Small intestine (tissue), 7 donors: ENCODE measurements around the gene ROM1. TPM values are rescaled to one million over a fixed set of nuclear protein-coding genes. Genes with fewer than 3 reads are reported as not detected.
"Not testable (repeated sequence)": the region's sequence is repeated elsewhere in the genome, so short reads cannot be mapped to it uniquely, and the experiment has no call there.

Experiments used
- DNase-seq, 2 donors: peaks; one replicate each; pipeline versions ENCODE4 v3.0.0 to v3.0.0-alpha.2; 2013
- FAIRE-seq: peaks from 2 replicates; lab custom pipeline; 2012; peaks lifted over from hg19 to GRCh38; lab: Jason Lieb, UNC
- H3K27ac ChIP-seq, 3 donors: one replicate each; pipeline ENCODE4 v1.5.1; 2013; ENCODE audit warnings: low read length in 2 of 3, mild to moderate bottlenecking in 2 of 3, control low read depth in 1 of 3, inconsistent platforms in 1 of 3, low read depth in 1 of 3, moderate library complexity in 1 of 3
- H3K27me3 ChIP-seq, 3 donors: one replicate each; pipeline ENCODE4 v1.6.1; 2013; ENCODE audit warnings: low read length in 3 of 3, inconsistent platforms in 1 of 3; ENCODE audit not compliant: control insufficient read depth in 3 of 3, insufficient read depth in 3 of 3
- H3K36me3 ChIP-seq, 3 donors: one replicate each; pipeline ENCODE4 v1.6.1; 2013; ENCODE audit warnings: low read length in 3 of 3, inconsistent platforms in 1 of 3, low read depth in 1 of 3, mild to moderate bottlenecking in 1 of 3, moderate library complexity in 1 of 3; ENCODE audit not compliant: control insufficient read depth in 3 of 3, insufficient read depth in 2 of 3
- H3K4me1 ChIP-seq, 3 donors: one replicate each; pipeline ENCODE4 v1.6.1; 2013; ENCODE audit warnings: low read length in 2 of 3, inconsistent platforms in 1 of 3, low read depth in 1 of 3, mild to moderate bottlenecking in 1 of 3, moderate library complexity in 1 of 3; ENCODE audit not compliant: control insufficient read depth in 3 of 3, insufficient read depth in 2 of 3
- H3K4me3 ChIP-seq, 3 donors: one replicate each; pipeline ENCODE4 v1.5.1; 2013; ENCODE audit warnings: low read length in 3 of 3, control low read depth in 1 of 3, inconsistent platforms in 1 of 3, low read depth in 1 of 3, mild to moderate bottlenecking in 1 of 3, moderate library complexity in 1 of 3
- H3K9me3 ChIP-seq, 2 donors: one replicate each; pipeline ENCODE4 v1.6.1; 2013; ENCODE audit warnings: low read depth in 1 of 2, low read length in 1 of 2; ENCODE audit not compliant: control insufficient read depth in 2 of 2, insufficient read depth in 1 of 2
- WGBS, 3 donors: extraction: QIAGEN DNeasy Blood & Tissue Kit; methylation state at CpG; one replicate each; pipeline ENCODE4 v1.1.7; 2013; 5-methylcytosine and 5-hydroxymethylcytosine counted together
- polyA plus RNA-seq, 4 donors: library from polyadenylated mRNA; stranded (reverse) in 3 of 4; unstranded in 1 of 4; fragments of 200-250 nt in 3 of 4; fragments of 120-200 nt in 1 of 4; gene quantifications; one replicate each; pipeline versions ENCODE4 v1.2.1 to v1.2.3, GENCODE V29; 2013
- donor health status: healthy with polysubstance abuse.
- donor health status: control.
- donor health status: control.
- donor health status: Bipolar disorder and iron deficiency.
- donor health status: healthy.

Gene ROM1
- polyA plus RNA-seq, 4 donors: 0.54 to 8.4 (median 3.6) TPM

DNA sequence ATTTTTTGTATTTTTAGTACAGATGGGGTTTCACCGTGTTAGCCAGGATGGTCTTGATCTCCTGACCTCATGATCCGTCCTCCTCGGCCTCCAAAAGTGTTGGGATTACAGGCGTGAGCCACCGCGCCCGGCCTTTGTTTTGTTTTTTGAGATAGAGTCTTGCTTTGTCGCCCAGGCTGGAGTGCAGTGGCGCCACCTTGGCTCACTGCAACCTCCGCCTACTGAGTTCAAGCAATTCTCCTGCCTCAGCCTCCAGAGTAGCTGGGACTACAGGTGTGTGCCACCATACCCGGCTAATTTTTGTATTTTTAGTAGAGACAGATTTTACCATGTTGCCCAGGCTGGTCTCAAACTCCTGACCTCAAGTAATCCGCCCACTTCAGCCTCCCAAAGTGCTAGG lies 37.2 kb downstream of the ROM1 start:
- H3K36me3 ChIP-seq: peaks cover 0 to 31% (median 3%) of the 10 kb centered on the region in 3 donors
- FAIRE-seq, H3K27ac ChIP-seq, H3K27me3 ChIP-seq, H3K9me3 ChIP-seq, DNase-seq, H3K4me1 ChIP-seq, H3K4me3 ChIP-seq: not testable (repeated sequence)
- WGBS, 3 donors: 92 to 94% (median 92%) methylated on average over 12 of the region's 12 CpGs

DNA sequence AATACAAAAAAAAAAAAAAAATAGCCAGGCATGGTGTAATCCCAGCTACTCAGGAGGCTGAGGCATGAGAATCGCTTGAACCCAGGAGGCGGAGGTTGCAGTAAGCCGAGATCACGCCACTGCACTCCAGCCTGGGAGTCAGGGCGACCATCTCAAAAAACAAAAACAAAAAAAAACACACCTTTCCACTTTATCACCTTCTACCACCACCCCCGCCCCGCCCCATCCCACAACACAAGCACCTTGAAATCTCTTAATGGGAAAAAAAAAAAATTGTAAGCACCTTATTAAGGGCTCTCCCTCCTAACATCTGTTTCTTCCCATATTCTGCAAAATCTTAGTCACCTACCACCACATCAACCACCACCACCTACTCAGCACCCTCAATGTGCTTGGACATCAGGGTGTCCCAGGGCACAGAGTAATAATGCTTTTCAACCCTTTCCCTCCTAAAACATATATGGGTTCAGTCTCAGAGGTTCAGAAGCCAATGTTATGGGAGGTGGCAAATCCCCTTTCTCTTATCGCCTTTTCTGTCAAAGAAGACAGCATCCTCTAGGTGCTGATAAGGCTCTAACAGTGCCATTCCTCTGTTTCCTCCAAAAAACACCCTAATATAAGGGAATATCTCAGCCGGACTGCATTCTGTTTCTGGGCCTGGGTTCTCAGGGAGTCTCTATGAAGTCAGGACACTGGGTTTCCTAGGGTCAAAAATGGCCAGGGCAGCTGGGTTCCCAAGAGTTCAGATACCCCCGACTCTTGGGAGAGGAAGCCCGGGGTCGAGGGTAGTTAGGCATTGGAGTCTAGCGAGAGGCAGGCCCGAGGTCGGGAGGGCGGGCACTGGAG lies 39.3 kb downstream of the ROM1 start:
- Histone ChIP-seq H3K36me3 (peaks cover 0 to 26% (median 3%) of the 10 kb centered on the region in 3 donors), H3K4me3 (peak overlapping the region; percentile 71 to 94 (median 91)), H3K9me3 (no peaks in the 10 kb centered on the region), H3K27ac (peak overlapping the region; percentile 70 to 93 (median 86)), H3K27me3 (no peaks in the 10 kb centered on the region), H3K4me1 (peaks cover 0 to under 1% (median 0%) of the 10 kb centered on the region in 3 donors)
- FAIRE-seq (no peak), DNase-seq (no peak)
- 17 to 32% (median 21%) methylated on average over 16 of the region's 16 CpGs for WGBS, 3 donors

DNA sequence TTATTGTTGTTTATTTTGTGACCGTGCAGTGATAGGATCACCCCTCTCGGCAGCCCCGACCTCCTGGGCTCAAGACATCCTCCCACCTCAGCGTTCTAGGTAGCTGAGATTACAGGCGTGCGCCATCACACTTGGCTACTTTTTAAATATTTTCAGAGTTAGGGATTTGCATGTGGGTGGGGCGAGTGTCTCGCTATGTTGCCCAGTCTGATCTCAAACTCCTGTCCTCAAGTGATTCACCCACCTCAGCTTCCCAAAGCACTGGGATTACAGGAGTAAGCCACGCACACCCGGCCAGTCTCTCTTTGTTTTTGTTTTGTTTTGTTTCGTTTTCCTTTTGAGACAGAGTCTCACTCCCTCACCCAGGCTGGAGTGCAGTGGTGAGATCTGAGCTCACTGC lies 41.2 kb downstream of the ROM1 start:
- DNase-seq: no peak
- Histone ChIP-seq H3K9me3 (no peaks in the 10 kb centered on the region), H3K27me3 (no peaks in the 10 kb centered on the region), H3K4me1 (no peaks in the 10 kb centered on the region), H3K36me3 (peaks cover 0 to 7% (median 2%) of the 10 kb centered on the region in 3 donors), H3K4me3 (no peak overlapping the region), H3K27ac (no peak overlapping the region)
- FAIRE-seq: no peak
- WGBS, 3 donors: 72 to 80% (median 79%) methylated on average over 11 of the region's 11 CpGs

DNA sequence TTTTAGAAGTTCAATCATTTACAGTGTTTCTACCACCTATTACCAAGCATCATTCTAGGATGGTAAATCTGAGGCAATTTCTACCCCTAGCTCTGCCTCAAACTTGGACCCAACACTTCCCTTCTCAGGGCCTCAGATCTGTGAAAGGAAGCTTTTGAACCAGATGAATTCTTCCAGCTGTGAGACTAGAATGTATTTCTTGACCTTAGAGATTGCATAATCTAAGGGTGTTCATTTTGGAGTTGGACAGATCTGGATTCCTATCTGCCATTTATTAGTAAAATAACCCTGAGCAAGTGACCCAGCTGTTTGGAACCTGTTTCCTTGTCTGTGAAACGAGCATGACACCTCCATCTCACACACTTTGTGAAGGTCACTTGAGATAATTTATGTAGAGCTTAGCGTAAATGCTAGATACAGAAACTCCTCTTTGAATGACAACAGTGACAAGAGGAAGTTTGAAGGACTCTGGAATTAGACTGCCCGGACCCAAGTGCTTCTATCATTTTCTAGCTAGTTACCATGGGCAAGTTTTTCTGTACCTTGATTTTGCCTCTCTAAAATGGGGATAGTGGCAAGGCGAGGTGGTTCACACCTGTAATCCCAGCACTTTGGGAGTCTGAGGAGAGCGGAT lies 43.9 kb downstream of the ROM1 start:
- H3K4me3 ChIP-seq: no peak overlapping the region
- no peak for DNase-seq
- peaks cover 0 to 4% (median 0%) of the 10 kb centered on the region in 3 donors for H3K36me3 ChIP-seq
- 59 to 66% (median 60%) methylated on average over 5 of the region's 5 CpGs for WGBS, 3 donors
- H3K27me3 ChIP-seq: no peaks in the 10 kb centered on the region
- no peak overlapping the region for H3K27ac ChIP-seq
- no peak for FAIRE-seq
- no peaks in the 10 kb centered on the region for H3K4me1 ChIP-seq
- H3K9me3 ChIP-seq: no peaks in the 10 kb centered on the region

DNA sequence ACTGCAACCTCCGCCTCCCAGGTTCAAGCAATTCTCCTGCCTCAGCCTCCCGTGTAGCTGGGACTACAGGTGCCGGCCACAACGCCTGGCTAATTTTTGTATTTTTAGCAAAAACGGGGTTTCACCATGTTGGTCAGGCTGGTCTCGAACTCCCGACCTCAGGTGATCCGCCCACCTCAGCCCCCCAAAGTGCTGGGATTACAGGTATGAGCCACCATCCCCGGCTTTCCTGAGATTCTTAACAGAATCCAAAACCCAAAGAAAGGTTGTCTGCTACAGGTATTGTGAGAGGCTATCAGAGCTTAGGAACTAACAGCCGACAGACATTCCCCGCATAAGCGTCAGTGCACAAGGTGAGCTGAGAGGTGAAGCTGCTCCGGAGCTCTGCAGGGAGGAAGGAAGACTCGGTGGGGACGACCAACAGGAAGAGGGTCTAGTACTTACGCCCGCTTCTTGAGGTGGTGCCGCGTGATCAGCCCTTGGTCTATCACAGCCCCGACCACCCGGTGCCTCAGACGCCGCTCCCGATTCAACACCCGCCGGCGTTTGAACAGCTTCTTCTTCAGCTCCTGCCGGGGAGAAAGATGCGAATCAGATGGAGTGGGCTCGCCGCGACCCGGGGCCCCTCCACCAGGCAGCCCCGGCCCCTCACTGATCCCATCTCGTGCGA lies 51.5 kb downstream of the ROM1 start:
- 2 to 3% (median 2%) methylated on average over 36 of the region's 36 CpGs for WGBS, 3 donors
- no peaks in the 10 kb centered on the region for H3K9me3 ChIP-seq
- H3K4me3 ChIP-seq: peak overlapping the region; percentile 84 to 98 (median 97)
- peaks cover 0 to 37% (median 3%) of the 10 kb centered on the region in 3 donors for H3K36me3 ChIP-seq
- no peak for FAIRE-seq
- peak overlapping the region; percentile 90 to 98 (median 95) for H3K27ac ChIP-seq
- H3K27me3 ChIP-seq: no peaks in the 10 kb centered on the region
- H3K4me1 ChIP-seq: peaks cover 6 to 12% (median 10%) of the 10 kb centered on the region in 3 donors
- DNase-seq: peak; percentile 71 to 82

Other genes with a start within 250 kb of the ROM1 start
- gene SCGB1A1, start 194.2 kb upstream of the ROM1 start, polyA plus RNA-seq: 10 to 100 TPM in 1 of 4 donors, 1 to 10 TPM in 1, not detected in 2; 4.6 to 11.2 TPM
- 100 to 1,000 TPM in 1 of 4 donors, 10 to 100 TPM in 3; 72.1 to 110 (median 86.8) TPM for gene AHNAK, start 66.5 kb upstream of the ROM1 start, polyA plus RNA-seq
- 1,000 to 10,000 TPM; 1,124 to 2,500 (median 2,087) TPM for gene EEF1G, start 39.4 kb upstream of the ROM1 start, polyA plus RNA-seq
- gene TUT1, start 21.7 kb upstream of the ROM1 start, polyA plus RNA-seq: 10 to 100 TPM in 3 of 4 donors, 1 to 10 TPM in 1; 7.8 to 20.1 (median 16.6) TPM
- gene MTA2, start 11.4 kb upstream of the ROM1 start, polyA plus RNA-seq: 10 to 100 TPM; 40.5 to 64.7 (median 43.0) TPM
- 10 to 100 TPM; 21.2 to 46.2 (median 35.5) TPM for gene EML3, start 482 bp upstream of the ROM1 start, polyA plus RNA-seq
- 10 to 100 TPM; 16.3 to 39.3 (median 30.1) TPM for gene B3GAT3, start 8.7 kb downstream of the ROM1 start, polyA plus RNA-seq
- 100 to 1,000 TPM in 2 of 4 donors, 10 to 100 TPM in 2; 38.6 to 310 (median 103) TPM for gene GANAB, start 33.4 kb downstream of the ROM1 start, polyA plus RNA-seq
- 10 to 100 TPM in 2 of 4 donors, 1 to 10 TPM in 2; 7.3 to 17.0 (median 10.1) TPM for gene INTS5, start 40.0 kb downstream of the ROM1 start, polyA plus RNA-seq
- gene C11orf98, start 52.0 kb downstream of the ROM1 start, polyA plus RNA-seq: 100 to 1,000 TPM in 3 of 4 donors, 10 to 100 TPM in 1; 56.7 to 156 (median 135) TPM
- gene CSKMT, start 52.1 kb downstream of the ROM1 start, polyA plus RNA-seq: 10 to 100 TPM in 2 of 4 donors, 1 to 10 TPM in 2; 7.0 to 18.6 (median 12.1) TPM
- 10 to 100 TPM; 11.4 to 34.9 (median 23.4) TPM for gene UQCC3, start 58.4 kb downstream of the ROM1 start, polyA plus RNA-seq
- 1 to 10 TPM; 2.2 to 7.3 (median 6.3) TPM for gene LBHD1, start 59.0 kb downstream of the ROM1 start, polyA plus RNA-seq
- gene UBXN1, start 65.8 kb downstream of the ROM1 start, polyA plus RNA-seq: 100 to 1,000 TPM; 142 to 224 (median 161) TPM
- gene LRRN4CL, start 76.3 kb downstream of the ROM1 start, polyA plus RNA-seq: 1 to 10 TPM in 1 of 4 donors, under 1 TPM in 2, not detected in 1; 0.27 to 5.5 (median 0.55) TPM
- gene BSCL2, start 94.2 kb downstream of the ROM1 start, polyA plus RNA-seq: 10 to 100 TPM; 31.2 to 69.7 (median 50.4) TPM
- 1 to 10 TPM in 1 of 4 donors, under 1 TPM in 1, not detected in 2; 0.75 to 9.0 TPM for gene GNG3, start 94.4 kb downstream of the ROM1 start, polyA plus RNA-seq
- 10 to 100 TPM; 38.6 to 67.9 (median 44.1) TPM for gene HNRNPUL2, start 114.2 kb downstream of the ROM1 start, polyA plus RNA-seq
- gene TTC9C, start 115.2 kb downstream of the ROM1 start, polyA plus RNA-seq: 10 to 100 TPM; 13.5 to 36.9 (median 31.4) TPM
- 1 to 10 TPM in 3 of 4 donors, under 1 TPM in 1; 0.27 to 7.3 (median 4.5) TPM for gene ZBTB3, start 140.9 kb downstream of the ROM1 start, polyA plus RNA-seq
- 100 to 1,000 TPM in 1 of 4 donors, 10 to 100 TPM in 3; 67.5 to 130 (median 85.6) TPM for gene POLR2G, start 148.3 kb downstream of the ROM1 start, polyA plus RNA-seq
- 10 to 100 TPM; 13.5 to 28.5 (median 16.7) TPM for gene TAF6L, start 158.1 kb downstream of the ROM1 start, polyA plus RNA-seq
- 10 to 100 TPM; 46.7 to 79.3 (median 59.2) TPM for gene TMEM179B, start 174.1 kb downstream of the ROM1 start, polyA plus RNA-seq
- gene TMEM223, start 178.7 kb downstream of the ROM1 start, polyA plus RNA-seq: 10 to 100 TPM; 15.7 to 31.6 (median 17.5) TPM
- 100 to 1,000 TPM in 2 of 4 donors, 10 to 100 TPM in 2; 48.2 to 188 (median 105) TPM for gene NXF1, start 192.2 kb downstream of the ROM1 start, polyA plus RNA-seq
- gene STX5, start 218.8 kb downstream of the ROM1 start, polyA plus RNA-seq: 10 to 100 TPM; 22.6 to 43.4 (median 31.7) TPM
- gene TEX54, start 219.6 kb downstream of the ROM1 start, polyA plus RNA-seq: under 1 TPM in 1 of 4 donors, not detected in 3; 0.83 TPM
- gene WDR74, start 226.3 kb downstream of the ROM1 start, polyA plus RNA-seq: 10 to 100 TPM; 30.3 to 47.5 (median 35.6) TPM